Astrocyte (in vitro differentiated cells and primary cell): ENCODE data around the gene CHST6.
"Not testable (repeated sequence)": the region's sequence is repeated elsewhere in the genome, so short reads cannot be mapped to it uniquely, and the experiment has no call there.

Experiments
- CTCF ChIP-seq: IDR thresholded peaks from 2 replicates; pipeline ENCODE4 v1.5.1; 2011; ENCODE audit warnings: low read depth, mild to moderate bottlenecking, inconsistent platforms, low read length, moderate library complexity; ENCODE audit not compliant: insufficient read depth
- EZH2 ChIP-seq: IDR thresholded peaks from 2 replicates; pipeline ENCODE4 v1.6.1; 2012; ENCODE audit warnings: mild to moderate bottlenecking, low read length, inconsistent platforms; ENCODE audit not compliant: insufficient read depth

DNA sequence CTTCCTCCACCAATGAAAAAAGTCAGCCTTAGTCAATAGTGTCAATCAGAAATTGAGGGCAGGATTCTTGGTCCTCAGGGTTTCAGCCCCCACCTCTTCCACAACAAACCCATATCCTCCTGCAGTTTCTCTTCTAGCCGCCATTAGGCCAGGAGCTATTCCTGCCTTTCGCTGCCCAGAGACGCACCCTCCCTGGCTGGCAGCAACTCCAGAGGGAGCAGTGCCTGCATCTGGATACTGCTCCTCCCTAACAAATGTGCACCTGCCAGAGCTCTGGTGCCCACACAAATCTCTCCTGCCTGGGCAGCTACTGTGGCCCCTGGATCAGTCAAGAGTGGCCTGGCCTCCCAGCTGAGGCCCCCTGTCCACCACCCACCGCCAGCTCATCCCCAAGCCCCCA, 38.8 kb downstream of the CHST6 start:
- TF ChIP-seq EZH2, CTCF: not testable (repeated sequence)
